Adipose tissue (tissue), 3 donors: ENCODE measurements around the gene B4GALT3. TPM values are rescaled to one million over a fixed set of nuclear protein-coding genes. Genes with fewer than 3 reads are reported as not detected.

ENCODE experiments used
- polyA plus RNA-seq, 3 donors: library from polyadenylated mRNA; stranded (reverse); fragments of 200-250 nt; gene quantifications; one replicate each; pipeline ENCODE4 v1.2.3, GENCODE V29; 2013
- donor health status: healthy with polysubstance abuse.
- donor health status: Bipolar disorder and iron deficiency.
- donor health status: healthy.

The B4GALT3 gene
- polyA plus RNA-seq, 3 donors = 23.7 to 36.1 (median 26.4) TPM

Other genes with a start within 250 kb of the B4GALT3 start
- gene ITLN2, start 222.7 kb downstream of the B4GALT3 start, polyA plus RNA-seq = 1 to 10 TPM in 1 of 3 donors, under 1 TPM in 2; 0.21 to 8.9 (median 0.37) TPM
- gene F11R, start 156.4 kb downstream of the B4GALT3 start, polyA plus RNA-seq = 10 to 100 TPM; 18.3 to 33.9 (median 26.2) TPM
- gene TSTD1, start 138.5 kb downstream of the B4GALT3 start, polyA plus RNA-seq = 10 to 100 TPM; 33.7 to 78.1 (median 52.5) TPM
- gene USF1, start 131.5 kb downstream of the B4GALT3 start, polyA plus RNA-seq = 10 to 100 TPM; 35.0 to 54.3 (median 47.2) TPM
- gene ARHGAP30, start 107.6 kb downstream of the B4GALT3 start, polyA plus RNA-seq = 10 to 100 TPM in 1 of 3 donors, 1 to 10 TPM in 2; 2.3 to 10.8 (median 9.8) TPM
- 1 to 10 TPM in 1 of 3 donors, under 1 TPM in 1, not detected in 1; 0.52 to 3.3 TPM for gene NECTIN4, start 87.9 kb downstream of the B4GALT3 start, polyA plus RNA-seq
- 1 to 10 TPM; 1.2 to 9.0 (median 1.5) TPM for gene KLHDC9, start 79.1 kb downstream of the B4GALT3 start, polyA plus RNA-seq
- 100 to 1,000 TPM in 2 of 3 donors, 10 to 100 TPM in 1; 53.0 to 201 (median 139) TPM for gene PFDN2, start 59.5 kb downstream of the B4GALT3 start, polyA plus RNA-seq
- gene NIT1, start 59.4 kb downstream of the B4GALT3 start, polyA plus RNA-seq = 10 to 100 TPM; 23.7 to 48.1 (median 41.2) TPM
- 10 to 100 TPM; 17.4 to 46.3 (median 29.7) TPM for gene DEDD, start 44.8 kb downstream of the B4GALT3 start, polyA plus RNA-seq
- 100 to 1,000 TPM; 100 to 147 (median 131) TPM for gene UFC1, start 23.5 kb downstream of the B4GALT3 start, polyA plus RNA-seq
- 10 to 100 TPM; 13.2 to 26.7 (median 18.8) TPM for gene USP21, start 18.0 kb downstream of the B4GALT3 start, polyA plus RNA-seq
- 10 to 100 TPM; 11.1 to 33.1 (median 16.2) TPM for gene PPOX, start 11.1 kb downstream of the B4GALT3 start, polyA plus RNA-seq
- 100 to 1,000 TPM in 1 of 3 donors, 10 to 100 TPM in 1, 1 to 10 TPM in 1; 5.9 to 188 (median 37.3) TPM for gene ADAMTS4, start 21.5 kb upstream of the B4GALT3 start, polyA plus RNA-seq
- 100 to 1,000 TPM in 1 of 3 donors, 10 to 100 TPM in 2; 68.4 to 163 (median 86.3) TPM for gene NDUFS2, start 24.9 kb upstream of the B4GALT3 start, polyA plus RNA-seq
- 100 to 1,000 TPM in 2 of 3 donors, 10 to 100 TPM in 1; 28.6 to 258 (median 227) TPM for gene FCER1G, start 37.8 kb upstream of the B4GALT3 start, polyA plus RNA-seq
- gene APOA2, start 46.1 kb upstream of the B4GALT3 start, polyA plus RNA-seq = not detected
- 10 to 100 TPM in 2 of 3 donors, 1 to 10 TPM in 1; 3.8 to 12.6 (median 11.7) TPM for gene TOMM40L, start 48.6 kb upstream of the B4GALT3 start, polyA plus RNA-seq
- under 1 TPM in 2 of 3 donors, not detected in 1; 0.21 to 0.22 TPM for gene NR1I3, start 60.7 kb upstream of the B4GALT3 start, polyA plus RNA-seq
- under 1 TPM in 2 of 3 donors, not detected in 1; 0.26 to 0.52 TPM for gene PCP4L1, start 81.2 kb upstream of the B4GALT3 start, polyA plus RNA-seq
- gene MPZ, start 132.5 kb upstream of the B4GALT3 start, polyA plus RNA-seq = 1 to 10 TPM; 1.2 to 3.5 (median 2.6) TPM
- gene SDHC, start 136.9 kb upstream of the B4GALT3 start, polyA plus RNA-seq = 100 to 1,000 TPM in 2 of 3 donors, 10 to 100 TPM in 1; 76.3 to 230 (median 151) TPM
- gene CFAP126, start 190.4 kb upstream of the B4GALT3 start, polyA plus RNA-seq = under 1 TPM in 2 of 3 donors, not detected in 1; 0.10 to 0.63 TPM